ENCODE measurements around the gene TTF2. TPM values are rescaled to one million over a fixed set of nuclear protein-coding genes. Genes with fewer than 3 reads are reported as not detected.

TTF2 gene
- total RNA-seq, 1 donor from 2014 or later: 36.1 TPM

DNA sequence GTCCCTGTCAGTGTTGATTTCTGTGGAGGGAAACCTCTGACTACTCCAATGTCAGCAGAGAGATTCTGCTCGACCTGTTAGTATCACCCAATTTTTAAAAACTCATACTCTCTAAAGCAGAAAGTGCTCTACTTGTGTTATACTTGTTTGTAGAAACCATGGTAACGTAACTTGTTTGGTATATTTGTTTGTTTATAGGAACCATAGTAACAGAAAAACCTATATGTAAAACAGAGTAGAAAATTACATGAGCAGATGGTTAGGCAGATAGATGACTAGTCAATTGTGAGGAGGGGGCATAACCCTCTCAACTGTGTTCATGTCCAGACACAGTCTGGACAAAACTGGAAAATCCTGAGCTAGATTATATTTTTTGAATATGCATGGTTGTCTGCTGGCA lies 54.8 kb downstream of the TTF2 start:
- Histone ChIP-seq H3K9ac (no peak overlapping the region), H3K4me2 (no peak overlapping the region), H3K4me1 (no peaks in the 10 kb centered on the region), H4K20me1 (ENCODE audit: low read depth) (no peaks in the 10 kb centered on the region), H3K27ac (no peak overlapping the region), H2AFZ (replicated peaks) (no peak overlapping the region), H3K79me2 (ENCODE audit: low read depth) (peaks cover 5% of the 10 kb centered on the region), H3F3A (ENCODE audit: low read depth) (no peaks in the 10 kb centered on the region), H3K27me3 (no peaks in the 10 kb centered on the region), H3K36me3 (peaks cover 27% of the 10 kb centered on the region), H3K9me3 (ENCODE audit: low read depth) (no peaks in the 10 kb centered on the region), H3K4me3 (no peak overlapping the region)
- H3K4me3 Mint-ChIP-seq: no peak overlapping the region
- H3K27me3 Mint-ChIP-seq (ENCODE audit: insufficient read depth, low read depth): no peaks in the 10 kb centered on the region
- DNase-seq (ENCODE audit: low spot score): no peak
- H3K36me3 Mint-ChIP-seq: peaks cover 47% of the 10 kb centered on the region
- H3K9me3 Mint-ChIP-seq: no peaks in the 10 kb centered on the region
- TF ChIP-seq EZH2 (IDR thresholded peaks at IDR 0.05): no peak
- no peak for TF ChIP-seq EZH2phosphoT487 (IDR thresholded peaks at IDR 0.05)
- TF ChIP-seq CTCF (IDR thresholded peaks at IDR 0.05): no peak
- H3K4me1 Mint-ChIP-seq: peaks cover 14% of the 10 kb centered on the region
- H3K27ac Mint-ChIP-seq: no peak overlapping the region

DNA sequence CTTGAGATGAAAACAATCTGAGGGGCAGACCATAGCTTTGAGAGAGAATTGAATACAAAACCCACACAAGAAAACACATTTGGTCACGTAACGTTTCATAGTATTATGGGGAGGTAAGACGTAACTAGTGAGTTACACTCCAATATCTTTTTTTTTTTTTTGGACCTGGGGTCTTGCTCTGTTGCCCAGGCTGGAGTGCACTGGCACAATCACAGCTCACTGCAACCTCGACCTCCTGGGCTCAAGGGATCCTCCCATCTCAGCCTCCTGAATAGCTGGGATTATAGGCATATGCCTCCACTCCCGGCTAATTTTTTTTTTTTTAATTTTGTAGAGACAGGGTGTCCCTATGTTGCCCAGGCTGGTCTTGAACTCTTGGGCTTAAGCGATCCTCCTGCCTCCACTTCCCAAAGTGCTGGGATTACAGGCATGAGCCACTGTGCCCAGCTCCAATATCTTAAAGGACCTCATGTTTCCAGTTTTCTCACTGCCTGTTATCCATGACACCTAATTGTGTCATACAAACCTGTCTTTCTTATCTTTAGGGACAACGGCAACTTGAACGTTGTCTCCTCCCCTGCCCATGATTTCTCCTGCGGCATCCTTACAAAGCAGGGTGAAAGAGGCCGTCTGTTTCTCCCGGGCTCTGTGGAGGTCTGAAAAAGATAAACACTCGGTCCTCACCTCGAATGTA lies 56.1 kb downstream of the TTF2 start:
- H3K9me3 Mint-ChIP-seq: no peaks in the 10 kb centered on the region
- peaks cover 16% of the 10 kb centered on the region for H3K79me2 ChIP-seq (ENCODE audit: low read depth)
- H3K36me3 ChIP-seq: peaks cover 25% of the 10 kb centered on the region
- no peak overlapping the region for H3K4me3 Mint-ChIP-seq
- no peaks in the 10 kb centered on the region for H3K9me3 ChIP-seq (ENCODE audit: low read depth)
- no peaks in the 10 kb centered on the region for H3K27me3 Mint-ChIP-seq (ENCODE audit: insufficient read depth, low read depth)
- H3F3A ChIP-seq (ENCODE audit: low read depth): no peaks in the 10 kb centered on the region
- no peak for TF ChIP-seq CTCF (IDR thresholded peaks at IDR 0.05)
- no peak for TF ChIP-seq EZH2 (IDR thresholded peaks at IDR 0.05)
- peaks cover 24% of the 10 kb centered on the region for H3K4me1 Mint-ChIP-seq
- no peak for DNase-seq (ENCODE audit: low spot score)
- H3K27me3 ChIP-seq: no peaks in the 10 kb centered on the region
- H3K36me3 Mint-ChIP-seq: peaks cover 45% of the 10 kb centered on the region
- H3K27ac Mint-ChIP-seq: no peak overlapping the region
- no peak overlapping the region for H2AFZ ChIP-seq (replicated peaks)
- no peaks in the 10 kb centered on the region for H4K20me1 ChIP-seq (ENCODE audit: low read depth)
- H3K27ac ChIP-seq: no peak overlapping the region
- H3K4me2 ChIP-seq: no peak overlapping the region
- no peak overlapping the region for H3K4me3 ChIP-seq
- H3K9ac ChIP-seq: no peak overlapping the region
- peaks cover 9% of the 10 kb centered on the region for H3K4me1 ChIP-seq

DNA sequence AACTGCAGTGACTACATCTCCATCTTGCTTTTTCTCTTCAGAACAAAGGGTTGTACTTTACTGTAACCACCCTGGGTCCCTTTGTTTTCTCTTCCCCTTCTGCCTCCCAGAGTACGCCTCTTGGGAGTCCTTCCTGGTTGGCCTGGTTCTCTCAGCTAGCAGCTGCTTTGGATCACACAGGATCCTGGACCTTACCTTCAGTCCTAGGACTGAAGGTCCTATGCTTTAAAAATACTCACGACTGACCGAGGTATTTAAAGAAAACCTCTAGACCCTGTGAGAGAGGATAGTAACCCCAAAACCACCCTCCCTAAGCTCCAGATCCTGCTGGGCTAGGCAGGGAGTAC lies 56.6 kb downstream of the TTF2 start:
- Histone ChIP-seq H3K36me3 (peaks cover 24% of the 10 kb centered on the region), H3K9me3 (ENCODE audit: low read depth) (no peaks in the 10 kb centered on the region), H3K79me2 (ENCODE audit: low read depth) (peaks cover 16% of the 10 kb centered on the region), H3K9ac (no peak overlapping the region), H3K27ac (no peak overlapping the region), H4K20me1 (ENCODE audit: low read depth) (no peaks in the 10 kb centered on the region), H3K4me1 (peaks cover 9% of the 10 kb centered on the region), H3F3A (ENCODE audit: low read depth) (no peaks in the 10 kb centered on the region), H3K4me2 (no peak overlapping the region), H3K4me3 (no peak overlapping the region), H2AFZ (replicated peaks) (no peak overlapping the region), H3K27me3 (no peaks in the 10 kb centered on the region)
- Mint-ChIP-seq H3K36me3 (peaks cover 41% of the 10 kb centered on the region), H3K9me3 (no peaks in the 10 kb centered on the region), H3K27me3 (ENCODE audit: insufficient read depth, low read depth) (no peaks in the 10 kb centered on the region), H3K4me1 (peaks cover 24% of the 10 kb centered on the region), H3K27ac (peak overlapping the region; percentile 19), H3K4me3 (no peak overlapping the region)
- no peak for DNase-seq (ENCODE audit: low spot score)
- TF ChIP-seq EZH2phosphoT487 (IDR thresholded peaks at IDR 0.05): no peak
- no peak for TF ChIP-seq EZH2 (IDR thresholded peaks at IDR 0.05)
- TF ChIP-seq CTCF (IDR thresholded peaks at IDR 0.05): no peak
